A673 (cell line): Measurements from ENCODE around the gene PPFIA2. TPM values are rescaled to one million over a fixed set of nuclear protein-coding genes. Genes with fewer than 3 reads are reported as not detected.

Source experiments
- BruUV-seq: library from RNA; stranded (reverse); fragments of 400-500 nt; replicated peaks from 2 replicates; lab custom pipeline; 2021; lab: Mats Ljungman, UMichigan
- CTCF ChIA-PET: fragments of 300-600 bp; sonication (Branson Sonifier 250); formaldehyde crosslinking; loops from one replicate; lab custom pipeline; 2022; ENCODE audit warnings: antibody characterized with exemption; lab: Charles Lee
- POLR2A ChIA-PET: fragments of 300-600 bp; sonication (Branson Sonifier 250); formaldehyde crosslinking; loops from one replicate; lab custom pipeline; 2022; ENCODE audit warnings: antibody characterized with exemption; ENCODE audit not compliant: low non-redundant PET; lab: Charles Lee
- DNase-seq: peaks from one replicate; pipeline ENCODE4 v3.0.0-alpha.2; 2015; ENCODE audit warnings: low spot score
- H3K27ac ChIP-seq: fragments of 200-600 bp; sonication (generic); 2 replicates; pipeline ENCODE4 v1.5.1; 2016; ENCODE audit warnings: mixed run types, low read depth, mild to moderate bottlenecking, mixed read lengths, antibody characterized with exemption, low read length; ENCODE audit not compliant: poor library complexity, severe bottlenecking
- H3K27me3 ChIP-seq: fragments of 200-600 bp; sonication (generic); replicated peaks from 2 replicates; pipeline ENCODE4 v1.6.1; 2017; ENCODE audit warnings: mixed run types, low read depth, mild to moderate bottlenecking, mixed read lengths, antibody characterized with exemption, low read length; ENCODE audit not compliant: insufficient read depth, poor library complexity
- H3K36me3 ChIP-seq: fragments of 200-600 bp; sonication (generic); 2 replicates; pipeline ENCODE4 v1.6.1; 2016; ENCODE audit warnings: mixed run types, mild to moderate bottlenecking, mixed read lengths, antibody characterized with exemption, low read length; ENCODE audit not compliant: insufficient read depth, poor library complexity, severe bottlenecking
- H3K4me1 ChIP-seq: fragments of 200-600 bp; sonication (generic); 2 replicates; pipeline ENCODE4 v1.6.1; 2017; ENCODE audit warnings: mixed run types, mild to moderate bottlenecking, mixed read lengths, antibody characterized with exemption, low read length; ENCODE audit not compliant: insufficient read depth, poor library complexity, severe bottlenecking
- H3K4me3 ChIP-seq: fragments of 200-600 bp; sonication (generic); 2 replicates; pipeline ENCODE4 v1.5.1; 2016; ENCODE audit warnings: low read depth, mixed run types, mild to moderate bottlenecking, mixed read lengths, low read length; ENCODE audit not compliant: poor library complexity, severe bottlenecking
- H3K9me3 ChIP-seq: fragments of 200-600 bp; sonication (generic); 2 replicates; pipeline ENCODE4 v1.6.1; 2016; ENCODE audit warnings: mixed run types, low read depth, mild to moderate bottlenecking, mixed read lengths, antibody characterized with exemption, low read length; ENCODE audit not compliant: poor library complexity, severe bottlenecking
- CTCF ChIP-seq: fragments of 300-800, 200-600 bp; sonication (generic); conservative IDR thresholded peaks from 2 replicates; pipeline ENCODE4 v1.5.1; 2017; ENCODE audit warnings: low read depth, mild to moderate bottlenecking, antibody characterized with exemption, low read length, moderate library complexity, mixed read lengths
- EZH2 ChIP-seq: fragments of 200-600 bp; sonication (generic); IDR thresholded peaks from 2 replicates; pipeline ENCODE4 v1.6.1; 2017; ENCODE audit warnings: borderline replicate concordance, low read depth, mild to moderate bottlenecking, mixed read lengths, antibody characterized with exemption, low read length; ENCODE audit not compliant: poor library complexity, severe bottlenecking
- intact Hi-C: fragments of 100-400 bp; cut with micrococcal nuclease; formaldehyde crosslinking; loops from one replicate; pipeline ENCODE4 v1.10.0; 2022; ENCODE audit not compliant: unreplicated experiment
- total RNA-seq: library from RNA; stranded (reverse); gene quantifications from 2 replicates; pipeline ENCODE4 v1.2.3, GENCODE V29; 2021

Gene PPFIA2
- total RNA-seq, 1 experiment from 2014 or later, result 0.52 TPM

- Histone ChIP-seq H3K4me3 (no peak overlapping the region), H3K4me1 (no peaks in the 10 kb centered on the region), H3K27me3 (no peaks in the 10 kb centered on the region), H3K9me3 (peaks cover 14% of the 10 kb centered on the region), H3K27ac (no peak overlapping the region), H3K36me3 (no peaks in the 10 kb centered on the region)
- POLR2A ChIA-PET, result no interaction called here
- CTCF ChIA-PET, result no interaction called here
- intact Hi-C loops, result no loop called here
- TF ChIP-seq EZH2 (no peak), CTCF (no peak)
- BruUV-seq, result no TSS peak
- no peak for DNase-seq
These were observed 342.6 kb downstream of the PPFIA2 start for GRCh38 chr12:81416571-81416970.

GRCh38 chr12:81414441-81414840 is 344.7 kb downstream of the PPFIA2 start:
- H3K4me1 ChIP-seq, result no peaks in the 10 kb centered on the region
- ChIA-PET POLR2A (no interaction called here), CTCF (no interaction called here)
- no peak for DNase-seq
- H3K9me3 ChIP-seq, result no peaks in the 10 kb centered on the region
- intact Hi-C loops, result no loop called here
- TF ChIP-seq EZH2, result no peak
- no peak for TF ChIP-seq CTCF
- BruUV-seq, result no TSS peak
- H3K27ac ChIP-seq, result no peak overlapping the region
- H3K36me3 ChIP-seq, result no peaks in the 10 kb centered on the region
- H3K27me3 ChIP-seq, result no peaks in the 10 kb centered on the region
- H3K4me3 ChIP-seq, result no peak overlapping the region

DNA sequence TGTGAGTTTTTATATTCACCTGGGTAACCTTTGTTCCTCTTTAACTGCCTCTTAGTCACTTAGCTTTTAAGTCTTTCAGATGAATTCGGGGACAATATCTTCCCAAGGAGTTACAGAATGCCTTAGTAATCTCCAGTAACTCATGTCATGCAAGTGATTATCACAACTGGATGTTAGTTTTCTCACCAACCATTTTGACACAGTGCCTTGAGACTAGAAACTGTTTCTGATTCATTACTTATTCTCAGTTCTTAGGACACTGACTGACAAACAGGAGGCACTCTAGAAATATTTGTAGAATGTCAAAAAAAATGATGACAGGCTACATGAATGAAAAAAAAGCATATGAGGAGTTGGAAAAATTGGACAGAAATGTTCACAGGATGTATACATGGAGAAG is 346.2 kb downstream of the PPFIA2 start:
- Histone ChIP-seq H3K36me3 (no peaks in the 10 kb centered on the region), H3K27me3 (no peaks in the 10 kb centered on the region), H3K4me3 (no peak overlapping the region), H3K9me3 (no peaks in the 10 kb centered on the region), H3K27ac (no peak overlapping the region), H3K4me1 (no peaks in the 10 kb centered on the region)
- ChIA-PET POLR2A (no interaction called here), CTCF (no interaction called here)
- DNase-seq, result no peak
- BruUV-seq, result no TSS peak
- intact Hi-C loops, result no loop called here
- TF ChIP-seq CTCF, result no peak
- TF ChIP-seq EZH2, result no peak
